Eye (tissue), 1 donor: ENCODE results near the gene TMEM97.
"Not testable (repeated sequence)": the region's sequence is repeated elsewhere in the genome, so short reads cannot be mapped to it uniquely, and the experiment has no call there.

ENCODE experiments used
- DNase-seq: peaks from one replicate; pipeline ENCODE4 v3.0.0-alpha.2; 2015

Gene TMEM97

GRCh38 chr17:28318759-28319597, at the start of gene TMEM97:
Gene TMEM97 (plus strand): TSS chr17:28319200. CDS start chr17:28319240, 40 bp downstream.
- DNase-seq: peak; percentile 98

DNA sequence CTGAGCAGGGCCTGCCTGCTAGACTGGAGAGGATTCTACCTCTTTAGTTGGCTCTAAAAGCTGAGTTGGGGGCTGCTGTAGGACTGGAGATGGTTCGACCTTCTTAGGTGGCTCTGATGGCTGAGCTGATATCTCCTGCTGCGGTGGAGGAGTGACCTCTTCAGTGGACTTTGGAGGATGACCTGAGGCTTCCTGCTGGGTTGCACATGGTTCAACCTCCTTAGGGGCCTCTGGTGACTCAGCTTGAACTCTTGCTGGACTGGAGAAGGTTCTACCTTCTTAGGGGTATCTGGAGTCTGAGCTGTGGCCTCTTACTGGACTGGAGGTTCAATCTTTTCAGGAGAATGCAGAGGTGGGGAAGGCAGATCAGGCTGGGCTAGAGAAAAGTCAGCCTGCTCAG, 48.9 kb upstream of the TMEM97 start:
- no peak for DNase-seq

DNA sequence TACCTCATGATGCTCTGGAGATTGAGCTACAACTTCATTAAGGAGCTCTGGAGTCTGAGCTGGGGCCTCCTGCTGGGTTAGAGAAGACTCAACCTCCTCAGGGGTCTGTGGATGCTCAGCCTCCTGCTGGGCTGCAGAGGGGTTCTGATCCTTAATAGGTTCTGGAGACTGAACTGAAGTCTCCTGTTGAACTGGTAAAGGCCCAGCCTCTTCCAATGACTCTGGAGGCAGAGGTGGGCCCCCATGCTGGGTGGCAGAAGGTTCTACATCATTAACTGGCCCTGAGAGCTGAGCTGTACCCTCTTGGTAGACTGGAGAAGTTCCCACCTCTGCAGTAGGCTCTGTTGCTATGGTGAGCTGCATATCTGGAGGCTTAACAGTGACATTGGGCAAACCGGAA, 48.1 kb upstream of the TMEM97 start:
- DNase-seq: no peak

GRCh38 chr17:28271431-28271830, 47.6 kb upstream of the TMEM97 start:
- DNase-seq: no peak

GRCh38 chr17:28272166-28272565, 46.8 kb upstream of the TMEM97 start:
- no peak for DNase-seq

- not testable (repeated sequence) for DNase-seq
These were observed 45.7 kb upstream of the TMEM97 start for GRCh38 chr17:28273341-28273740.

- DNase-seq: no peak
These were observed 44.3 kb upstream of the TMEM97 start for GRCh38 chr17:28274591-28275265.

GRCh38 chr17:28276011-28276410, 43.0 kb upstream of the TMEM97 start:
- no peak for DNase-seq

GRCh38 chr17:28279411-28279810, 39.6 kb upstream of the TMEM97 start:
- no peak for DNase-seq

- DNase-seq: no peak
These were observed 38.2 kb upstream of the TMEM97 start for GRCh38 chr17:28280826-28281225.

DNA sequence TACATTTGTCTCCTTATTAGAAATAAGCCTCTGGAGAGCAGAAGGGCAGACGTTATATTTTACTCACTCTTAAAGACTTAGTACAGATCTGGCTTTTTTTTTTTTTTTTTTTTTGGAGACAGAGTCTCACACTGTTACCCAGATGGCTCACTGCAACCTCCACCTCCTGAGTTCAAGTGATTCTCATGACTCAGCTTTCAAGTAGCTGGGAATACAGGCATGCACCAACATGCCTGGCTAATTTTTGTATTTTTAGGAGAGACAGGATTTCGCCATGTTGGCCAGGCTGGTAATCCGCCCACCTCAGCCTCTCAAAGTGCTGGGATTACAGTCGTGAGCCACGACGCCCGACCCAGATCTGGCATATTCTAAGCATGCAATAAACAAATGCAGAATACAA, 36.4 kb upstream of the TMEM97 start:
- DNase-seq: no peak

- DNase-seq: no peak
These were observed 33.0 kb upstream of the TMEM97 start for GRCh38 chr17:28285965-28286364.

DNA sequence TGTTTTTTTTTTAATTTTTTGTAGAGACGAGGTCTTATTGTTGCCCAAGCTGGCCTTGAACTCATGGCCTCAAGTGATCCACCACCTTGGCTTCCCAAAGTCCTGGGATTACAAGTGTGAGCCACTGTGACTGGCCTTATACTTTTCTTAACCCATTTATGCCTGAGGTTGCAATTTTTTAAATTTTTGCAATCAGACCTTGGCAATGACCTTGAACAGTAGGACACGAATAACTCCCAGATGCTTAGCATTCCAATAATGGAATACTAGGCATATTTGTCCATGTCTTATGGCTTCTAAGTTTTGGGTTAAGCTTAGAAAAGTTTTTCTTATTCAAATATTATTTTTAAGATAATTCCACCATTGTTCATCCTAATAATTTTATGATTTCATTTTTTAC, 28.3 kb upstream of the TMEM97 start:
- DNase-seq: no peak

GRCh38 chr17:28291780-28292330, 27.1 kb upstream of the TMEM97 start:
- no peak for DNase-seq

DNA sequence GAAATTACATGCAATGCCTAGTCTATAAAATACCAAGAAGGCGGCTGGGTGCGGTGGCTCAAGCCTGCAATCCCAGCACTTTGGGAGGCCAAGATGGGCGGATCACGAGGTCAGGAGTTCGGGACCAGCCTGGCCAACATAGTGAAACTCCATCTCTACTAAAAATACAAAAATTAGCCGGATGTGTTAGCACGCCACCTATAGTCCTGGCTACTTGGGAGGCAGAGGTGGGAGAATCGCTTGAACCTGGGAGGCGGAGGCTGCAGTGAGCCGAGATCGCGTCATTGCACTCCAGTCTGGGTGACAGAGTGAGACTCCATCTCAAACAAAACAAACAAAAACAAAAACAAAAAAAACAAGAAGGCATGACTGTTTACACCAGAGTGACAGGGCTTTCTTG, 26.1 kb upstream of the TMEM97 start:
- not testable (repeated sequence) for DNase-seq

- DNase-seq: no peak
These were observed 25.0 kb upstream of the TMEM97 start for GRCh38 chr17:28293994-28294393.

DNA sequence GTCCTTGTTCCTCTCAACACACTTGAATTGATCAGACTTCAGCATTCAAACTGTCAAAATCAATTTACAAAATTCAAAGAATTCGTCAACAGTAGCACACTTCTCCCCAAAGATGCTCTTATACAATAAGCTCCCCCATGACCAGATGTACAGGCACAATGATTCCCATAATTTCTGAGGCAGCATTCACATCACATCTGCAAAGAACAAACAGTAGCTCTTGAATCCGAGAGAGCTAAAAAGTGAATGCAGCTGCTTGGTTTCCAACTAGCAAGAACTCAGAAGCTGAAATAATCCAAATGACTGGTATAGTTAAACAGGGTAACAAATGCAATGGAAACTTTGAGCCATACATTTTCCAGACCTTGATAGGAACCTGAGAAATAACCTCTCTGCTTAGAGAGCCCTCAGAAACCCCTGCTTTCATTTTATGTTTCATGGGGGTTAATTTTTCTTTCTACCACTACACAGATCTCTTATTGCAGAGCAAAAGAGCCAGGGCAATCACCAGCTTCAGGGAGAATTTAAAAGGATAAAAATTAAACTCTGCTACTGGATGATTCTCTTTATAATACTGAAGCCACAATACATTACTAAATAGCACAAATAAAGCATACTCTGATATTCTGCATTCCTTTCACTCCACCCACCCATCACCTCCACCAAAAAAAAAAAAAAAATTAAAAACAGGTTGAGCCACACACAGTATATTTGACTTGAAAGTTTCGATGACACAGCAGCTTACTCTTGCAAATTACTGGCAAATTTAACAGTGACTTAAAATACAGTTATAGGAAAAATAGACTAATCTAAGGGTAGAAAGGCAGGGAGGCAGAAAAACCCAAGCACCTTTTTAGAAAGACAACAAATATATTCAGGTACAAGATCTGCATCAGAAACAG, 23.1 kb upstream of the TMEM97 start:
- no peak for DNase-seq

- DNase-seq: no peak
These were observed 20.6 kb upstream of the TMEM97 start for GRCh38 chr17:28298449-28298848.

DNA sequence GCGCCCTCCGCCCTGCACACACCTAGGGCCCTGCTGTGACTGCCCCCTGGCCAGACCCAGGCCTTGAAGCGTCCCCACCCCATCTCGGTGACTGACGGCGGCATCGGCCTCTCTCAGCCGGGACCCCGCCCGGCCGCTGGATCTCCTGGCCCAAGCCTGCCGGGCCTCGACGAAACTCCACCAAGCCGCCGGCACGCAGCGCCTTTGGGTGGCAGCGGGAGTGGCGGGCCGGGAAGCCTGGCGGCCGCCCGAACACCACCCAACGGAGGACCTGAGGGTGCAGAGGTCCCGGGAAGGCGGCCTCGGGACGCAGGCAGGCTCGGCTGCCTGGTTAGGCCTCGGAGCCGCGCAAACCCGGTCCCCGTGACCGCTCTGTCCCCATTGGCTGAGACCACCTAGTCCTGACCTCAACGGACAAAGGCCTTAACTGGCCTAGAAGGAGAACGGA, 12.0 kb upstream of the TMEM97 start:
- DNase-seq: no peak

DNA sequence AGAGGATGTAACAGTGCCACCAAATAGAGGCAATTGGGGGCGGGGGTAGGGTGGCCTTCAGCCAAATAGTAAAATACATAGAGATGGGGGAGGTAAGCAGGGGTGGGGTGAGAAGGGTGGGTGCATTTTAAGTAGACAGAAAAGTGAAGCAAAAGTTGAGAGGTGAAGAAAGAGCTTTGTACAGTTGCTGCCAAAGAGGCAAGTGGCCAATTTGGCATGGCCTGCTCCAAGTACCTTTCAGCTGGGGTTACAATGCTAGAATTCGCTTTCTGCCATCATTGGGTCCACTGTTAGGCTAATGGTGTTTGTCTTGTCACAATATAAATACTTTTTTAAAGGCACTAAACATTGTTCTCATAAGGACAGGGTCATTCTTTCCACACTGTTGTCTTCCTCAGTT, 5.2 kb upstream of the TMEM97 start:
- DNase-seq: no peak

DNA sequence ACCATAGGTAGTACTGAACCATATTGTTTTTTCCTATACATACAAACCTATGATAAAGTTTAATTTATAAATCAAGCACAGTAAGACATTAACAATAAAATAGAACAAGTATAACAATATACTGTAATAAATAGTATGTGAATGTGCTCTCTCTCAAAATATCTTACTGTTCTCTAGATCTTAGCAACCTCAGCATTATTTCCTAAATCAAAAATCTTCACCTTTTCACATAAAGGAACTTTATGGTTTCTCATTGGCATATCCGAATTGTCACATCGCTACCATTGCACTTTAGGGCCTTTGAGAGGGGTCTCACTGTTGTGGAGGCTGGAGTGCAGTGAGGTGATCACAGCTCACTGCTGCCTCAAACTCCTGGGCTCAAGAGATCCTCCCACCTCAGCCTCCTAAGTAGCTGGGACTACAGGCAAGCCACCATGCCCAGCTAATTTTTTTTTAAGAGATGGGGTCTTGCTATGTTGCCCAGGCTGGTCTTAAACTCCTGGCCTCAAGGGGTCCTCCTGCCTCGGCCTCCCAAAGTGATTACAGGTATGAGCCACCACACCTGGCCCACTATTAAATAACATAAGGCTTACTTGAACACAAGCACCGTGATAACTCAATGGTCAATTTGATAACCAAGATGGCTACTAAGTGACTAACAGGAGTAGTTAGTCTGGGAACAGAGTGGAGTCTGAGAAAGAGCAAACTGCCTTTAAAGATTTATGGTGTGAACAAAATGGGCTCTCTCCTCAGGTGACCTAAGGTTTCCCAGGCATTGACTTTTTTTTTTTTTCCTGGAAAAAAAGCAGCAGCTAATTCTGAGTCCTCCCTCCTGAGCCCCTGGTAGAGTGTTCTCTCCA, 2.9 kb upstream of the TMEM97 start:
- DNase-seq: no peak
